GM18858 (cell line): Measurements from ENCODE around the gene FGFR3.

Experiments used
- ATAC-seq: cut with Tn5 transposase; IDR thresholded peaks from one replicate; pipeline ENCODE4 v1.9.1; 2021; ENCODE audit not compliant: unreplicated experiment

FGFR3 gene

DNA sequence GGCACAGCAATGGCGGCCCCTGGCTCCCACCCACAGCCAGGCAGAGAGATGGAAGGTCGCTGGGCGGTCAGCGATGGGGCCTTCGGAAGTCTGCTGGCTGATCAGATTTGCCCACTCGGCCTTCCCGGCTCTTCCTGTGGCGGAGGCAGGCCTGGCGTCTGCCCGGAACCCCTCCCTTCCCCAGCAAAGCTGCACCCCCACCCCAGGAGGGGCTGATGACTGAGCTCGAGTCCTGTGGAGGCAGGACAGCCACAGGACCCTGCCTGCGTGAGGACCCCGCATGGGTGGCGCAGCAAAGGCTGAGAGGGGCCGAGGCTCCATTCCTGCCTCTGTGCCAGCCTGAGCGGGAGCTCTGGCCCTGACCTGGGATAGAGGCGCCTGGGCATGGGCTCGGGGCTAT lies 37.0 kb upstream of the FGFR3 start:
- ATAC-seq = no peak

DNA sequence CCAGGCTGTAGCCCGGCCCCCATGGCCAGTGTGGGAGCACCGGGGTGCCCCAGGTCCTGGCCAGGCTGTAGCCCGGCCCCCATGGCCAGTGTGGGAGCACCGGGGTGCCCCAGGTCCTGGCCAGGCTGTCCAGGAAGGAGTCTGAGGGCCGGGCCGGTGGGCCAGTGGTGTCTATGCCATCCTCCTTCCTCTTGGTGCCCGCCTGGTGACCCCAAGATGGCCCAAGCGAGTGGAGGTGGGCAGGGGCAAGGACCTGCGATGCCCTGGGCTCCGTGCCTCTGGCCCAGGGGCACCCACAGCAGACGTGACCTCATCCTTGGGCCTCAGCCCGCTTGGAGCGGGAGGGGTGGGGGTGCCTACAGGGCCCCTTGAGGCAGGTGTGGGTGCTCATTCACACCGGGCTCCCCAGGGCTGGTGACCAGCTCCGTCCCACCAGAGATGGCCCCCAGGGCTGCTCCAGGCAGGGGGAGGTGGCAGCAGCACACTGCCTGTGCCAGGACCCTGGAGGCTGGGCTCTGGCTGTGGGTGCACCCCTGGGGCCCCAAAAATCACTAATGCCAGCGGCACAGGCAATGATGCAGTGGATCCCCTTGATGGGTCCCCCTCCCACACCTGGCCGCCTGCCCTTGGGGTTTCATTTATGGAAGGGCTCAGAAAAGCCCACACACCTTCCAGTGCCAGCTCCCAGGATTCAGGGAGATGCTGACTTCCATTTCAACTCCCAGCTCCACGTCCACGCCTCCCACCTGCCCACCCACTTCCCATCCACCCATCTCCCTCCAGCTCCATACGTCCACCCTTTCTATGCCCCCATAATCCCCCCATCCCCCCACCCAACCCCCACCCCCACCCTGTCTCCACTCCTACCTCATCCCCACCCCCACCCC lies 36.0 kb upstream of the FGFR3 start:
- no peak for ATAC-seq

DNA sequence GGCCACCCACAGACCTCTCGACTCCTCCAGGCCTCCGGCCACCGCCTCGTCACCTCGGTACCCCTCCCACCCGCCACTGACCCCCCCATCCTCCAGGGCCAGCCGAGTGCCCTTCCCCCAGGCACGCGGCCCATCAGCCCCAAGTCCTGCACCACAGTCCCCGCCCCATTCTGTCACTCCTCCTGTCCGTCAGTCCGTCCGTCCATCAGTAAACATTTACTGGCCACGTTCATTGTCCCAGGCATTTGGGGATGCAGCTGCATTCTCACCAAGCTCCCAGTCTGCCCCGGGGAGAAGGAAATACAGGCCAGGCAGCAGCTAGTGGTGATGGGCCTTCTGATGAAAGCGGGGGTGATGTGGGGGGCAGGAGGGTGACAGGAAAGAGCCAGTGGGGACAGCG lies 35.3 kb upstream of the FGFR3 start:
- ATAC-seq = no peak

DNA sequence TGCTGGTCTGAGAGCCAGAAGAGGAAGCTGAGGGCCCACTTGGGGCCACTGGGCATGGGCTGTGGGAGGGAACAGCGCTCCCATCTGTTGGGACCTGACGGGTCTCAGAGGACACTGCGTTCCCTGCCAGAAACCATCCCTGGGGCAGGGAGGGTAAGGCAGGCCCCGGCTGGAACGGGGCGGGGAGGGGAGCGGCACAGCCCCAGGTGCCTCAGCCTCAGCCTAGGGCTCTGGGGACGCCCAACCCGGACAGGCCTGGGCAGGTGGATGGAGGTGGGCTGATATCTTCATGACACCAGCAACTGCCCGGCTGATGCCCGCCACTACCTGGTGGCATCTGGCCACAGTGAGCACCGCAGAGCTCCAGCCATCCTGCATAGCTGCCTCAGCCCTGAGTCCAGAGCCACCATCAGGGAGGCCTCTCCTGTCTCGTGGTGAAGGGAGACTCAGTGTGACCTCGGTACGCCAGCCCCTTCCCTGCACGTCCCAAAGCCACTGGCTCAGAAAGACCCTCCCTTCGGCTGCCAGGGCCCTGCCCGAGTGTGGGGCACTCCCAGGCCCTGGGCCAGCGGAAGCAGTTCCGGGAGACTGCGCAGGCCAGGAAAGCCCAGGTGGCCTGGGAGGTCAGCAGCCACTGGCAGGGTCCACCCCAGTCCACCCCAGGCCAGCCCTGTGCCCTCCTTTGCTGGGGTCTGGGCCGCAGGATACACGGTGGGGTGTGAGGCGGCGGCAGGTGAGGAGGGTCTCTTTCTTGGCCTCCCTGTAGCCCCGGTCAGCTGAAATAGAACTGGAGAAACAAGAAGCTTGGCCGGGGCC lies 34.6 kb upstream of the FGFR3 start:
- no peak for ATAC-seq

DNA sequence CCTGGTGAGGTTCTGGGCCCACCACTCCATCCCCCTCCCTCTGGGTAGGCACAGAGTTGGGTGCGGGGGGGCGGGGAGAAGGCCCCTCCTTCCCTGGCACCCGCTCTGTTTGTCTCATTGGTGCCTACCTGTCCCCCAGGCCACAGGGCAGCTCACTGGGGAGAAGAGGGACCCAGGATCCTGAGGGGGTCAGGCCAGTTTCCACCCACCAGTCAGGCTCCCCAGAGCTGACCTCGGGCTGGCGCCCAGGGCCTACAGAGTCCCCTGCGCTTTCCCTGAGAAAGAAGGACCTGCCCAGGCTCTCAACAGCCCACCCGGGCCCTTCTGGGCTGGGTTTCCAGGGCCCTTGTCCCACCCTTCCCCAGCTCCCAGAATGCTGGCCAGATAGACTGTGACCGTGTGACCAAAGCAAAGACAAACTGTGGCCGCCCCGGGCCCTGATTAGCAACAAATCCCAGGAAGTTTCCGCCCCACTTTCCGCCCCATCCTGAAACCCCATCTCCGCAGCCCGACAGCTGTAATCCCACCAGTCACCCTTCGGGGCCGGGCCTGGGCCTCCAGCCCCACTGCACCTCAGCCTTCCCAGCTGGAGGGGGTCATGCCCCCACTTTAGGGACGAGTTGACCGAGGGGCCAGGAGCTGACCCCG lies 33.8 kb upstream of the FGFR3 start:
- ATAC-seq = no peak

DNA sequence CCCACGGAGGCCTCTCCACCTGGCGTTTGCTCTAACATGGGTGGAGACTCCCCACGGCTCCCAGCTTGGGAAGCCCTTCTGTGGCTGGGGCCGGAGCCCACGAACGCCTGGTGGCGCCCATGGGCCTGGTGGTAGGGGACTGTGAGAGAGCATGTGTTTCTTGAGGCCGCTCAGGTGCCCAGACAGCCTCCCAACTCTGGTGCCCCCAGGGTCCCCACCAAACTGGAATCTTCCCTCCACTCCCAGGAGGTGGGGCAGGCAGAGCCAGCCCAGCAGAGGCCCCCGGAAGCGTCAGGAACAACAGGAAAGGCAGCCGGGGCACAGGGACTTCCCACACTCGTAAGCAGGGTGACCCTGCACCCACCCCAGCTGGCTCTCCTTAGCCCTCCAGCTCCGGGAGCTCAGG lies 33.3 kb upstream of the FGFR3 start:
- ATAC-seq = no peak

DNA sequence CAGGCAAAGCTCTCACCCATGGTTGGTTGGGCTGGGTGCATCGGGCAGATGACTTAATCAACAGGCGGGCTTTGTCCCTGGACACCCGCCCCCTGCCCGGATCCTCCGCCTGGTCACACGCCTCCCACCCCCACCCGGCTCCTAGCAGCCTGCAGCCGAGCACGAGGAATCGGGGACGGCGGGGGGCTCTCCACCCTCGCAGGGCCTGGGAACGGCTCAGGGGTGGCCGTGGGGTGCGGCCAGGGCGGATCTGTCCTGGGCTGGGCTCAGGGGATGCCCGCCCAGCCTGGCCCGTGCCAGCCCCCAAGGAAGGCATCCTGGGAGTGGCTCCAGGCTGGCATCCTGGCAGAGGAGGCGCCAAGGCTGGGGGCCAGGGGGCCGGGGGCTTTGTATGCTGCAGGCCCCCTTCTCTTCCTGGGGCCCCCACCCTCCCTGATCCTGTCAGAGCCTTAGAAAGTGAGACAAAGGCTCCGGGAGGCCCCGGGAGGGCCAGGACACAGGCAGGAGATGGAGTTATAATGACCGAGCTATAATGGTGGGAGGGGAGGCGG lies 32.5 kb upstream of the FGFR3 start:
- no peak for ATAC-seq

DNA sequence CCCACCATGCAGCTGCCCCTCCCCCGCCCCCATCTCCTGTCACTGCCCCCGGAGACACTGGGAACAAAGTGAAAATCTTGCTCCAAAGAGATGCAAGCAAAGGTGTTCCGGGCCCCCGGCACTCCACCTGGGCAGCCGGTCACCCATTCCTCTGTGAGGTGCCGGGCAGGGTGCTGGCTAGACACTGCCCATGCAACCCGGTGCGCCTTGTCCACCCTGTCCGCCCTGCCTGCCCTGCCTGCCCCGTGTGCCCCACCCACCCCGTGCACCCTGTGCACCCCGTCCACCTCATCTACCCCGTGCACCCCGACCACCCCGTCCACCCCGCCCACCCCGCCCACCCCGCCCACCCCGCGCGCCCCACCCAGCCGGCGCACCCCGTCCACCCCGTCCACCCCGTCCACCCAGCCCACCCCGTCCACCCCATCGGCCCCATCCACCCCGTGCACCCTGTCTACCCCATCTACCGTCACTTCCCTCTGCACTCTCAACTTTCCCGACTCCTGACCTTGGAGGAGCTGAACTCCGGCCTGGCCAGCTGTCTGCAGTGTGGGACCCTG lies 31.9 kb upstream of the FGFR3 start:
- ATAC-seq = no peak

DNA sequence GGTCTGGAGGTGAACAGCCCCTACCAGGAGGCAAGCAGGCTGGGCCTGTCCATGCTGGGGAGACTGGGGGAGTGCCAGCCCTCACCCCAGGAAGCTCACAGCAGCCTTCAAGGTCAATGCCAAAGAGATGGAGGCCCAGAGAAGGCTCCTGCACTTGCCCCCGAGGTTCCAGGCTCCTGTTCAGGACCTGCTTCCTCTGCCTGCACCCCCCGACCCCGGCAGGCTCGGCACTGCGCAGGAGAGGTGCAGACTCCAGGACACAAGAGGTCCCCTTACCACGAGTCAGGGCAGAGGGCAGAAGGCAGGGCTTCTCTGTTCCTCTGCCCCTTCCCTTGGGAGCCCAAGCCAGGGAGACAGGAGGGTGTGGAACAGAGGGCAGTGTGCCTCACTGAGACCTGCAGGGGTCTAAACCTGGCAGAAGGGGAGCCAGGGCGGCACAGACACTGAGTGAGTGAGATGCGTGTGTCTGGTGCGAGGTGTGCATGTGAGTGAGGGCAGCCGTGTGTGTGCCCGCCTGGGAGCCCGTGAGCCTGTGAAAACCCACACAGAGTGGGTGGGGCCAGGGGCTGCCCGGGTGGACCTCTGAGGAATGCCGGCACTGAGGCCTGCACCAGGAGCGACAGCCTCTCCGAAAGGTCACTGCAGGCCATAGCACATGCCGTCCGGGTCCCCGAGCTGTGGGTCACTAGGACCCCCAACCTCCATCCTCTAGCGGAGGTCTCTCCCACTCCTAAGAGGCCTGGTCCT lies 30.7 kb upstream of the FGFR3 start:
- ATAC-seq = no peak

DNA sequence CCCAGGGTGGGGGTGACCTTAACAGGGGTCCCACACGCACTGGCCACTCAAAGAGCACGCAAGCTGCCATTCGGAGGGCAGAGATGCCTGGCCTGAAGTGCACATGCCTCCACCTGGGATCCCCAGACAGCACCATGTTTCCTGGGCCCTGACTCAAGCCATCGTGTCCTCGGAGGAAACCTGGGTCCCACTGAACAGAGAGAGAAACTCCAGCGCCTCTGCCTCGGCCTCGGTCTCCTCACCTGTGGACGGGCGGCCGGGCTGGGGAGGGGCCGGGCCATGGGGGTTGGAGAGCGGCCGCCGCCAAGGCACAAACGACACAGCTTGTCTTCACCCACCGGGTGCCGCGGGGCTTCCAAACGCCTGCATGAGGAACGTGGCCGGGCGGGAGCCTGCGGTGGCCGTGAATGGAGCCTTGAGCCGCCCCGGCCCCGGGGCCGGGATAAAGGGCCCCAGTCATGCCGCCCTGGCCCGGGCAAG lies 30.0 kb upstream of the FGFR3 start:
- ATAC-seq = no peak

DNA sequence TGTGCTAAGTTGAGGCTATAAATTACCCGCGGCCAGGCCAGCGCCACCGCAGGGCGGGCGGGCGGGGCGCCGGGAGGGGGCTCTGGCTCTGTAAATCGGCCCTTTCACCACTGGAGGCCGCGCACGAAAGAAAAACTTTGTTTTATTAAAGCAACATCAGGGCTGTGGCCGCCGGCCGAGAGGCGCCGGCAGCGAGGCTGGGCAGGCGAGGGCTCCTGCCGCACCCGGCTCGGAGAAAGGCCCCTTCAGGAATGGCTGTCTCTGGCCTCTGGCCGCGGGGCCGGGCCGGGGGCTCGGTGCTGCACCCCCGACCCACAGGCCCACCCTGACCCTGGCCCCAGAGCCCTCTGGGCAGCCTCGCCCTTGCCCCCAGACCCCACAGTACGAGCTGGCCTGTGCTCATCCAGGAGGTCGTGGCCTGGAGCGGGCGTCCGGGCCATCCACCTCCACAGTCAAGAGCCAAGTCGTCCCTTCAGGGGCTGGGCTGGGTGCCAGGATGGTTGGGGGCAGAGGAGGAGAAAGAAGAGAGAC lies 29.5 kb upstream of the FGFR3 start:
- no peak for ATAC-seq

DNA sequence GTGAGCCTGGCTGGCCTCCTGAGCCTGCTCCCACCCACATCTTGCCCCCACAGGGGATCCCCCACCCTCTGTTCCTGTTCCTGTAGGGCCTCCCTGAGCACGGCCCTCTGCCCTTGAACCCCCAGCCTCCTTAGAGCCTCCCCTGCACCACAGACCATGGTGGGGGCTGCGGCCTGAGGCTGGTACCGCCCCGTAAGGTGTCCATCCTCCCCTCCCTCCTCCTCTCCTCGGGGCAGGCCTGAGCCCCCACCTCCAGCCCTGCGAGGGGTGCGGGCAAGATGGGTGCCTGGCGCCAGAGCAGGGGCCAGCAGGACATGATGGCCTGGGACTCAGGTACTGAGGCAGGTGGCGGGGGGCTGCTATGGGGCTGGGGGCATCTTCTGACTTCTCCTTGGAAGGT lies 28.4 kb upstream of the FGFR3 start:
- no peak for ATAC-seq

DNA sequence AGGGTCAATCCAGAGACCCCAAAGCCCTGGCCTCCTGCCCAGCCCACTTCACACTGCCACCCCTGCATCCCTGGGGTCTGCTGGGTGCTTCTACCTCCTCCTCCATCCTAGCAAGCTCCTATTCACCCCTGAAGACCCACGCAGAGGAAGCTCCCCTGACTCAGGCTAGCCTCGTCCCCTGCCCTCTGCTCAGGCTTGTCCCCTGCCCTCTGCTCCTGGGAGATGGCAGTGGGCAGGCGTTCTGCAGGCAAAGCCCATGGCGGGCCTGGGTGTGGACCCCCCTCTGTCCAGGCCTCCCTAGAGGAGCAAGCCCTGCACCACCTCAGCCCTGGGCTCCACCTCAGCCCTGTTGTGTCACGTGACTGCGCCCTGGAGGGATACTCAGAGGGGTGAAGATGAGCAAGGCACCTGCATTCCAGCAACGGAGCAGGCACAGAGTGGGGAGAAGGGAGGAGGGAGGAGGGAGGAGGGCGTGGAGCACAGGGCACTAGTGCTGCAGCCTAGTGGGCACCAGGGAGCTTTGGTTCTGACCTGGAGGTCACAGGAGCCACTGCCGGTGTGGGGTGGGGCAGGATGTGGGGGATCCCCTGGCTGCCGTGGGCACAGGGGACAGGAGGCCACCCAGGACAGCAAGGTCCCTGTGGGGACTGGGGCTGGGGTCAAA lies 27.6 kb upstream of the FGFR3 start:
- ATAC-seq = no peak

DNA sequence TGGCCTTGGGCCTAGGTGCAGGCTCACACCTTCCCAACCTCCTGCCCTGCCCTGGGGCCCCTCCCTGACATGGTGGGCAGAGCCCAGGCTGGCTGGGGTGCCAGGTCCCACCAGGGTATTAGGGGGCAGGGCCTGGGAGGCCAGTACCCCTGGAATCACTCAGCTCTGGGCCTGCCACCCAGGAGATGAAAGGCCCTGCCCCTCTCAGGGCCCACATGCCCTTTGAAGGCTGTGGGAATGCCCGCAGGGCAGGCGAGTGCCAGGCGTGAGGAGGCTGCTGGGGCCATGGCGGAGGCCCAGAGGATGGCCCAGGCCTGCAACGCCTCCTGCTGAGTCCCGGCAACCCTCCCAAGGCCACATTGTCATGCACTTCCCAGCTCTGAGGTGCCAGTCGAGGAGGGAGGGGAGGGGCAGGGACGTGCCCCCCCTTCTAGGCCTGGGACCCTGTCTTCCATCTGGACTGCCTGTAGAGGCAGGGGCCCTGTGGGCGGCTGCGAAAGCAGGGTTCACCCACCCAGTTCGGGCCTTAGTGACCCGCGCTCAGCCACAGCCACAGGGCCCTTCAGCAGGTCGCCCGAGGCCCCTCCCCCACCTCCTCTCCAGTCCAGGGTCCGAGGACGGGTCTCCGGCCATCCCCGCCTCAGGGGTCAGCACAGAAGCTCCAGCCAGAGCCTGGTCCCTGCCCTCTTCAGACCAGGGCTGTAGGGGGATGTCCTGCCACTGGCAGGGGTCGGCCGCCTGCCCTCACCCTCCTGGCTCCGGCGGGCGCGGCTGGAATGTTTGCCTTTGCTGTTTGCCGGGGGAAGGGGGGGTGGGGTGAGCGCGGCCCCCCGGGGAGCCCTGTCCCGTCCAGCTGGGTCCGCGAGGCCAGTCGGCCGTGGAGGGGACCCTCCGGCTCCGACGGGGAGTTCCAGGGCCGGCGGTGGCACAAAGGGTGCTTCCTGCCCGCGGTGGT lies 26.7 kb upstream of the FGFR3 start:
- ATAC-seq = no peak

DNA sequence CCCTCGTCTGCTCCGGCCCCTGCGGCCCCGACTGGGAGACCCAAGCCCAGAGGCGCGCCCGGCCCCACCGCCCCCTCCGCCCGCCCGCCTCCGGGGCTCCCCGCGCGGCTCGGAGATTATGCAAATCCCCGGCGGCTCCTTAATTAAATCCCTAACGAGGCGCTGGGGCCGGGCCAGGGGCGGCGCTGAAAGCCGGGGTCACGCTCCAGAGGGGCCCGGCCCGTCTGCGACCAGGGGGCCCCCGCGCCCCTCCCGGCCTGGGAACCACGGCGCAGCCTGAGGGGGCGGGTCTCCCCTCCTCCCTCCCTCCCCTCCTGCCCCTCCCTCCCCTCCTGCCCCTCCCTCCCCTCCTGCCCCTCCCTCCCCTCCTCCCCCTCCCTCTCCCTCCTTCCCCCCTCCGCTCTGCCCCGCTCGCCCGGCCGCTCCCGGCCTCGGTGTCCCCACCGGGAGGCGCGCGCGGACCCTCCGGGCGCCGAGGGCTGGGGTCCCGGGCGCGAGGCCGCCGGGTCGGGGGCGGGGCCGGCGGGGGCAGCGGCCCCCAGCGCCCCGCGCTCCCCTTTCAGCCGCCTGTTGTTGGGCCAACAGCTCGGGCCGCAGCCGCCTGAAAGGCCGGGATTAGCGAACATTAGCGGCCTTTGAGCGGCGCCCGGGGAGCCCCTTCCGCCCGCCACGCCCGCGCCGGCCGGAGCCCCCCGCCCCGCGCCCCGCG lies 25.9 kb upstream of the FGFR3 start:
- ATAC-seq = no peak

DNA sequence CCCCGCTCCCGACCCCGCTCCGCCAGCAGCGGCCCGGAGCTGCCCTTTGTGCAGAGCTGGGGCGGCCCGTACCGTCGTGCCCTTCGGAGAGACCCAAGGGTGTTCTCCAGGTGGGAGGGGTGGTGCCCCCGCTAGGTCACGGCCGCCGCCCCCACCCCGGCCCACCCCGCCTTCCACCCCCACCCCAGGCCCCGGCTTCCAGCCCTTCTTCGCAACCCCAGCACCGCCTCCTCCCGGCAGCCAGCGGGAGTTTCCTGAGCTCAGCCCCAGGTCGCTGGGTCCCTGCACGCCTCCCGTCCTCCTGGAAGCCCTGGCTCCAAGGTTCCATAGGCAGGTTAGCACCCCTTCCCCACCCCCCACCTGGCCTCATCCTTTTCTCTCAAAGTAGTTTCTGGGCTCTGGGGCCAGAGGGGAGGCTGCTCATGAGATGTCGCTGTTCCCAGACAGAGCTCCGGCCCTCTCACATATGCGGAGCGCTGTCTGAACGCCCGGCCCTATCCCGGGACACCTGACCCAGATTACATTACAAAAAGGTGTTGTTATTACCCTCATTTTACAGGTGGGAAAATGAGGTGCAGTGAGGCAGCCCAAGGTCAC lies 25.2 kb upstream of the FGFR3 start:
- no peak for ATAC-seq

DNA sequence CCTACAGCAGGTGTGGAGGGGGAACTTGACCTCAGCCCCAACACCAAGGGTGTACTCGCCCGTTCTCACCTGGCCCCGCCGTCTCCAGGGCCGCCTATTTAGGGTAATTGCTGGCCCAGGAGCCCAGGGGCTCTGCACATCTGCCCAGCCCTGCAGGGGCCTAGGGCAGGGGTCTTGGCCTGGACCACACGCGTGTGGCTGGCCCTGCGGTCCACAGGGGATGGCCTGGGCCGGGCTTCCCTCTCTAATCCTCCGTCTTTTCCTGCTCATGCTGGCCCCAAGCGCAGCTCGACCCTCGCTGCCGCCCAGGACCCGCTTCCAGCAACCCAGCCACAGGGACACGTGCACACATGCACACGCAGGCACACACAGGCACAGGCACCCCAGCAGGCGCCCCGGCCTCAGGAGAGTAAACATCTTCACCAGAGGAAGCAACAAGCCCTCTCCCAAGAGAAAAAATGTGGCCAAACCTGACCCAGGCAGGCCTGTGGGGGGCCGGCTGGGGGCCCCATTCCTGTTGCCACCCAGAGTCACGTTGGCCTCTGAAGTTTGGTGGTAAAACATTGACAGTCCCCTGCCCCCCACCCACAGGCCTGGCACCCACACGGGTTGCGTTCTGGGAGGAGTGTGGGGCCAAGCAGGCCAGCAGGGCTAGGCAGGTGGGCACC lies 24.6 kb upstream of the FGFR3 start:
- no peak for ATAC-seq
